NB4 (cell line): ENCODE data around the gene CAMK1G.

Source experiments
- MAX ChIP-seq: IDR thresholded peaks from 2 replicates; pipeline ENCODE4 v1.6.1; 2011; ENCODE audit warnings: low read depth, low read length
- POLR2A ChIP-seq: IDR thresholded peaks from 2 replicates; pipeline ENCODE4 v1.6.1; 2011; ENCODE audit warnings: mild to moderate bottlenecking; ENCODE audit not compliant: insufficient read length; ENCODE audit errors: extremely low read depth
- TF ChIP-seq, protein P1 (sequence below): IDR thresholded peaks from one replicate; pipeline ENCODE4 v1.5.1; 2012; ENCODE audit warnings: low read depth, low read length

GRCh38 chr1:209570743-209571142, 12.8 kb upstream of the CAMK1G start:
- TF ChIP-seq, protein P1, sequence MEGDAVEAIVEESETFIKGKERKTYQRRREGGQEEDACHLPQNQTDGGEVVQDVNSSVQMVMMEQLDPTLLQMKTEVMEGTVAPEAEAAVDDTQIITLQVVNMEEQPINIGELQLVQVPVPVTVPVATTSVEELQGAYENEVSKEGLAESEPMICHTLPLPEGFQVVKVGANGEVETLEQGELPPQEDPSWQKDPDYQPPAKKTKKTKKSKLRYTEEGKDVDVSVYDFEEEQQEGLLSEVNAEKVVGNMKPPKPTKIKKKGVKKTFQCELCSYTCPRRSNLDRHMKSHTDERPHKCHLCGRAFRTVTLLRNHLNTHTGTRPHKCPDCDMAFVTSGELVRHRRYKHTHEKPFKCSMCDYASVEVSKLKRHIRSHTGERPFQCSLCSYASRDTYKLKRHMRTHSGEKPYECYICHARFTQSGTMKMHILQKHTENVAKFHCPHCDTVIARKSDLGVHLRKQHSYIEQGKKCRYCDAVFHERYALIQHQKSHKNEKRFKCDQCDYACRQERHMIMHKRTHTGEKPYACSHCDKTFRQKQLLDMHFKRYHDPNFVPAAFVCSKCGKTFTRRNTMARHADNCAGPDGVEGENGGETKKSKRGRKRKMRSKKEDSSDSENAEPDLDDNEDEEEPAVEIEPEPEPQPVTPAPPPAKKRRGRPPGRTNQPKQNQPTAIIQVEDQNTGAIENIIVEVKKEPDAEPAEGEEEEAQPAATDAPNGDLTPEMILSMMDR = no peak
- TF ChIP-seq POLR2A (no peak), MAX (no peak)
